Activated CD4-positive, alpha-beta T cell treated with anti-CD3 and anti-CD28 coated beads for 24 hours (primary cell): Measurements from ENCODE around the gene WDR55.
A peak's percentile ranks its signal among the peaks of the same experiment; 100 is the strongest.
"Not testable (repeated sequence)": the region's sequence is repeated elsewhere in the genome, so short reads cannot be mapped to it uniquely, and the experiment has no call there.

Source experiments
- DNase-seq, 2 donors: peaks; one replicate each; pipeline ENCODE4 v3.0.0-alpha.2; 2020; ENCODE audit warnings: low read depth in 2 of 2

Gene WDR55, protein sequence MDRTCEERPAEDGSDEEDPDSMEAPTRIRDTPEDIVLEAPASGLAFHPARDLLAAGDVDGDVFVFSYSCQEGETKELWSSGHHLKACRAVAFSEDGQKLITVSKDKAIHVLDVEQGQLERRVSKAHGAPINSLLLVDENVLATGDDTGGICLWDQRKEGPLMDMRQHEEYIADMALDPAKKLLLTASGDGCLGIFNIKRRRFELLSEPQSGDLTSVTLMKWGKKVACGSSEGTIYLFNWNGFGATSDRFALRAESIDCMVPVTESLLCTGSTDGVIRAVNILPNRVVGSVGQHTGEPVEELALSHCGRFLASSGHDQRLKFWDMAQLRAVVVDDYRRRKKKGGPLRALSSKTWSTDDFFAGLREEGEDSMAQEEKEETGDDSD

DNA sequence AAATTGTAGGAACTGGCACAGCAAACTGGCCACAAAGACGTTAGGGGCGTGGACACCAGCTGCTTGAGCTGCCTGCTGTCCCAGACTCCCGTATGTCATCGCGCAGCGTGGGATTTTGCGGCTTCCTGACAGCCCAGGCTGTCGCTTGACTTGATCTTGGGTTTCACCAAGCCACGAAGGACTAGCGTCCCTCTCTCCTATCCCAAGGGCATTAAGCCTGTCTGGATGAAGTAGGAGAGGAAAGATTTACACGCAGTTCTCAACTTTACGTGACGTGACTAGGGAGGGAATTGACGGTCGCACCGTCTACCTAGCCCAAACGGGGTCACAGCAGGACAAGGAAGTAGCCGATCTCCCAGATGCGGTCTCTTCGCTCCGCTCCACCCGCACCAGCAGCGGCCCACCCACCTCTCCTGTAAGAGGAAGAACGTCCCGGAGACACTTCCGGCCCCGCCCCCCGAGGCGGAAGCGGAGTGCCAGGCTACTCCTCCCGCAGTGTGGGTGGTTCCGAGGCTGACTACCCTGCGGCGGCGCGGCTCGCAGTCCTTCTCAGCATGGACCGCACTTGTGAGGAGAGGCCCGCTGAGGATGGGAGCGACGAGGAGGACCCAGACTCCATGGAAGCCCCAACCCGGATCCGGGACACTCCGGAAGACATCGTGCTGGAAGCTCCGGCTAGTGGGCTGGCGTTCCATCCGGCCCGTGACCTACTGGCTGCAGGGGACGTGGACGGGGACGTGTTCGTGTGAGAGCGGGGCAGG is at the start of gene WDR55:
TSS of gene WDR55 (plus strand) at position 546 of the 761 bp plus-strand sequence. CDS start at position 555, 9 bp downstream.
- peak; percentile 95 to 96 for DNase-seq

DNA sequence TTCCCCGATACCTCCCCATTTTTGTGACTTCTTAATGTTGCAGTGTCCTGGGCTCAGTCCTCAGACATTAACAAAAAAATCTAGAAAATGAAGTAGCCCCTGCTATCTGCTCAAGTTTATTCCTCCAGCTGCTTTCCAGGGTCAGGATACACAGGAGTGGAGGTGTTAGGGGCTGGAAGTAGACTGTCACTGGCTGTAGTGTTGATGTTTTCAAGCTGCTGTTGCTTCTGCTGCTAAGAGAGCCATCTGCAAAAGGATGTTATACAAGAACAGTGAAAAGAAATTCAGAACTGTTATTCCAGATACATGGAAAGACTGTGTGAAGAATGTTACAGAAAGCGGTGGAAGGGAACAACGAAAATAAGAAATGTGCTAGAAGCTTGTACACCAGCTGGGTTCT is 42.4 kb upstream of the WDR55 start:
- no peak for DNase-seq

DNA sequence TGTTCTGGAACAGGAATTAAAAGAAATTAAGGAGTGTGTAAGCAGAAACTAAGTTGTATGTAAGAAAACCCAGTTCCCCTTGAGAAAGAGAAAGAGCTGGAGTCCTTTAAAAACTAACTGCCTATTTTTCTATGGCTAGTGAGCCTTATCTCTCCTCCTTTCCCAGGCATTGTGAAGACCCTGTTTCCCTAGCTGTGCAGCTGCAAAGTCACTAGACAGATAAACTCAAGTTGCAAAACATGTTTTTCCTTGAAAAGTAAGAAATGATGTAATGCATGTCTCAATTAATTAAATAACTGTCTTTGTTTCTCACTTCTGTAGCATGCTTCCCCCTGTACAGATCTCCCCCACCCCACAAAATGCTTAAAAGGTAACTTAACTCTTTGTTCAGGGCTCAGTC is 41.6 kb upstream of the WDR55 start:
- DNase-seq = not testable (repeated sequence)

GRCh38 chr5:140624886-140625285 is 39.8 kb upstream of the WDR55 start:
- DNase-seq = not testable (repeated sequence)

DNA sequence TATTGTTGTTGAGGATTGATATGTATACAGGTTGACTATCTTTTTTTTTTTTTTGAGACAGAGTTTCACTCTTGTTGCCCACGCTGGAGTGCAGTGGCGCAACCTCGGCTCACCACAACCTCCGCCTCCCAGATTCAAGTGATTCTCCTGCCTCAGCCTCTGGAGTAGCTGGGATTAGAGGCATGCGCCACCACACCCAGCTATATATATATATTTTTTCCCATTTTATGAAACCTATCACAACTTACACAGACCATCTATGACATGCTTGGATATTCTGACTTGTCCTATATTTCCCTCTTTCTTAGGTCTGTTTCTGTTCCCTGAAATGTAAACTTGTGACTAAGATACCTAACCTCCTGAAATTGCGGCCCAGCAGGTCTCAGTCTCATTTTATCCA is 36.7 kb upstream of the WDR55 start:
- DNase-seq = no peak

DNA sequence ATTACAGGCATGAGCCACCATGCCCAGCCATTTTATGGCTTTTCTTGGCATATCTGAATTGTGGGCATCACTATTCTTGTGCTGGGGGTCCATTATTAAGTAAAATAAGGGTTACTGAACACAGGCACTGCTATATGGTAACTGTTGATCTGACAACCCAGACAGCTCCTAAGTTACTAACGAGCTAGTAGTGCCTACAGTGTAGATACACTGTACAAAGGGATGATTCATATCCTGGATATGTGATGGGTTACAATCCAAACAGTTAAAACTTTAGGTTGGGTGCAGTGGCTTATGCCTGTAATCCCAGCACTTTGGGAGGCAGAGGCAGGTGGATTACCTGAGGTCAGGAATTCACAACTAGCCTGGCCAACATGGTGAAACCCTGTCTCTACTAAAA is 36.0 kb upstream of the WDR55 start:
- DNase-seq = no peak

DNA sequence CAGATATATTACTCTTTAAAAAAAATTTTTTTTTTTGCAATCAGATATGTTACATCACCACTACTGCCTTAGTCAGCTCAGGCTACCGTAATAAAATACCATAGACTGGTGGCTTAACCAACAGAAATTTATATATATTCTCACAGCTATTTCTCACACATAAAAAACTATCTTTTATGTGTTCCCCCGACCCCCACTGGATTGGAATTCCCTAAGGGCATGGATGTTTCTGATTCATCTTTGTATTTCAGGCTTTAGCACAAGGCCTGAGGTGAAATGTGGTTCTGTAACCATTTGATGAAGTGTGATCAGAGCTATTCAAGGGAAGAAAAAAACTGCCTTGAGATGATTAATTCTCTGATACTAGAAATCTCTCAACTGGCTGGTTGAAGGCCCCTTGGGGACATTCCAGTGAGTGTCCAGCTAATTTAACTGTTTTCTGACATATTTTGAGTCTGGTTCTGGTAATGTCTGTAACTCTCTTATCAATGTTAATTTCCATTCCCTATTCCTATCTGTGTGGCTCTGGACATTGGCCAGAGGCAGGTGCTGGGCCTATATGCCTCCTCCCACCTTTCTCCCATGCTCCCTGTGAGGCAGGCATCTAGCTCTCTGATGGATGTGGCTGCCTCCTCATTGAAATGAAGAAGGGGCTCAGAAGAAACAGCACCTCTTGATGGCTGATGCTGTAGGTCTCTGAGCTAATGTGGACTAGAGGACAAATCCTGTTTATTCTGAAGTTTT is 34.2 kb upstream of the WDR55 start:
- no peak for DNase-seq

- DNase-seq = no peak
These were observed 33.7 kb upstream of the WDR55 start for GRCh38 chr5:140631036-140631417.

- DNase-seq = no peak
These were observed 32.8 kb upstream of the WDR55 start for GRCh38 chr5:140631831-140632365.

- DNase-seq = peak in 1 of 2 donors; percentile 34
These were observed 32.2 kb upstream of the WDR55 start for GRCh38 chr5:140632366-140633020.

DNA sequence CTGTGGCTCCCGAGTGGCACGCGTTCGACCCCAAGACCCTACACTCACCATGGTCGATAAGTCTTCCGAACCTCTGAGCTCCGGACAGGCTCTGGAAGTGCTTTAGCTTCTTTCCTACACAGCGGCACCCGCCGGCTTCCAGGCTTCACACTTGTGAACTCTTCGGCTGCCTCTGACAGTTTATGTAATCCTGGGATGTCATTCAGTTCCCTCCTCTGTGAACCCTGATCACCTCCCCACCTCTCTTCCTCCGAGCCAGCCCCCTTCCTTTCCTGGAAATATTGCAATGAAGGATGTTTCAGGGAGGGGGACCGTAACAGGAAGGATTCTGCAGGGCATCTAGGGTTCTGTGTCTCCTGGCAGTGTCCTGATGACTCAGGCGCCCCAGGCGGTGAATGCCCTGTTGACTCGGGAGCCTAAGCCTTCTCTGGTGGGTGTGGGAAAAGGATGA is 31.7 kb upstream of the WDR55 start, which contains the start of gene CD14:
TSS of gene CD14 (minus strand) at position 155 of the 451 bp plus-strand sequence. CDS start at position 51, 104 bp downstream.
- DNase-seq = no peak

DNA sequence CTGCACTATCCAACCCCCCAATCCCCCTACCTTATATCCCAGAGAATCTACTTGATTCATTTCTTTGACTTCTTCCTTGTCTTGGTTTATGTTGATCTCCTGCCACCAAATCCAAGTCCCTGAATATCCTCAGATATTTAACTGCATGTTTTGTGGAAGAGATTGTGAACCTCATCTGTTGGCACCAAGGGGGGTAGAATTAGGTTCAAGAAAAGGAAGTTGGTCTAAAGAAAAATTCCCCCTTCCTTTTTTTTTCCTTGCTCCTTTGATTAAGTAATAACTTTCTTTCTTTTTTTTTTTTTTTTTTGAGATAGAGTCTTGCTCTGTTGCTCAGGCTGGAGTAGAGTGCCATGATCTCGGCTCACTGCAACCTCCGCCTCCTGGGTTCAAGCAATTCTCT is 31.2 kb upstream of the WDR55 start:
- DNase-seq = no peak

DNA sequence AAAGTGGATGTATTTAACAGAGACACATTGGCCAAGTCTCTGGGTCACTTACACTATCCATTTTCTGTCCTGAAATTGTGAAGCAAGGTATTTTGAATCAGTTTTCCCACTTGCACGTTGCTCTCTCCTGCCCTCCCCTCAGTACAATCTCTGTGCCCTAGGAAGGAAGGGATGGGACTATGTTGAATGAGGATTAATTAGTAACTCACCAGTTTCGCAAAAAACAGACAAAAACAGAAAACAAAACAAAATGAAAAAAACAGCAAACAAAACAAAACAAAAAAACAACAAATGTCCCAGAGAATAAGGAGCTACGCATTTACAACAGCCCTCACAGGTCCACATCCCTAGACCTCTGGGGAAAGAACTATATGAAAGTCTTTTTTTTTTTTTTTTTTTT is 30.6 kb upstream of the WDR55 start:
- no peak for DNase-seq

GRCh38 chr5:140635291-140636257 is 29.1 kb upstream of the WDR55 start:
- DNase-seq = no peak

DNA sequence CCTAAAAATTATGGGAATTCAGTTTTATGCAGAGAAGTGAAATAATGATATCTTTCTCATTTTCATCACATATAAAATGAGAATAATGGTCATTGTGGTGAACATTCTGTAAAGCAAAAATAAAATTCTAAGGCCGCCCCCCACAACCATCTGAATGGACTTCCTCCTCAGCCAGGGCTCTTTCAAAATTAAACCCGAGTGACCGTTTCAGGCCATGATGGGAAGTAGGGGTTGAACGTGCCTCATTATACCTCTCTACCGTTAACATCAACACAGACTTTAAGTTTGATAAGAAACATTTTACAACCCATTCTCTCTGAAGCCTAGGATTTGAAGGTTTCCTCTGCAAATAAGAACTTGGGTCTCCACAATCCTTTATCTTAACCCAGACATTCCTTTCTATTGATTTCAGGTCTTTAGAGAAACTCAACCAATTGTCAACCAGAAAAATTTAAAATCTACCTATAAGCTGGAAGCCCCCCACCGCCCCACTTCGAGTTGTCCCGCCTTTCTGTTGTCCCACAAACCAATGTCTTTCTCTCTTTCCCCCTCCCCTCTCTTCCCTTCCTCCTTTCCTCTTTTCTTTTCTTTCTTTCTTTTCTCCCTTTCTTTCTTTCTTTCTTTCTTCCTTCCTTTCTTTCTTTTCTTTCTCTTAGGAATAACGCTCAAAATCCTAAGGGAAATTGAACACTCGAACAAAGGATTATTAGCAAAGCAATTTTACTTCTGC is 27.2 kb upstream of the WDR55 start:
- DNase-seq = no peak

- not testable (repeated sequence) for DNase-seq
These were observed 25.9 kb upstream of the WDR55 start for GRCh38 chr5:140638898-140639147.

DNA sequence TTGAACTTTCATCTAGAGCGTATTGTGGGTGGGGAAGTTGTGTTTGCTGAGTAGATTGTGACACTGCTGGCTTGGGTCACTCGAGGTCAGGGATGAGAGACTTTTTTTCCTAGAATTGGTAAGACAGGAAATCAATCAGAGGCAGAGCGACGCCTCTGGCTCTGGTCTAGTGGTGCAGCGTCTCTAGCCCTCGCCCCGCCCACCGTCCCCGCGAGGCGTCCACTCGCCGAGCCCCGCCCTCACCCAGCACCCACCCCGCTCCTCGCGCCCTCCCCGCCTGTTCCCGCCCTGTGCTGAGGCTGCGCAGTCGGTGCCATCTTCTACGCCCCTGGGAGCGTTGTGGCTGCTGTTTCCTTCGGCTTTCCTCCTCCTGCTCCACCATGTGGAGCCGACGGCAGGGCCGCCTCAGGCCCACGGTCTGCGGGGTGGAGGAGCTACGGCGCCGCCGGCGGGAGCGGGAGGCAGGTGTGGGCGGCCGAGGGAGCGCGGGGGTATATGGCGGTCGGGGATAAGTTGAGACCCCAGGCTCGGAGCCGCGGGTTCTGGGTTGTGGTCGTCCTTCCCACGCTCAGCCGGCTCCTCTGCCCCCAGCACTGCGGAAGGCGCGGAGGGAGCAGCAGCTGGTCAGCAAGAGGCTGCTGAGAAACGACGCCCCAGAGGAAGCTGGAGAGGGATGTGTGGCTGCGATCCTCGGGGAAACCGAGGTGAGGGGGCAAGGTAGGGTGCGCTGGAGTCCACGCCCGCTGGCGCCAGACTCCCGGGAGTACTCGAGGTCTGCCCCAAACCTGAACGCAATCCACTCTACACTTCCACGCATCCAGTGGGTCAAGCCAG is 25.3 kb upstream of the WDR55 start, which contains the start of gene TMCO6:
TSS of gene TMCO6 (plus strand) at position 304 of the 834 bp plus-strand sequence. CDS start at position 381, 77 bp downstream.
- DNase-seq = peak; percentile 96 to 98

DNA sequence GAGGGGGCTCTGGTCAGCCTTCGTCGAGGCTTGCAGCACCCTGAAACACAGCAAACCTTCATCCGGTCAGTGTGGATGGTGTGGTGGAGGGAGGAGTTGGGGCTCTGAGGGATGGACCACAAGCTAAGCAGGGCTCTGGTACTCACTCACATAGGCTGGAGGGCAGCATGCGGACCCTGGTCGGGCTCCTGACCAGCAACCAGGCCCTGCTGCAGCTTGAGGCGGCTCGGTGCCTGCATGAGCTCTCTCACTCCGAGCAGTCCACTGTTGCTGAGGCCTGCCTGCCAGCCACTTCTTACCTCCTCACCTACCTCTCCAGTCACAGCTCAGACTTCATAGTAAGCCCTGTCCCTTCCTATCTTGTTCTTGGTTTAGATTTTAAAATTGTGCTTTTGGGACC is 23.0 kb upstream of the WDR55 start:
- no peak for DNase-seq

DNA sequence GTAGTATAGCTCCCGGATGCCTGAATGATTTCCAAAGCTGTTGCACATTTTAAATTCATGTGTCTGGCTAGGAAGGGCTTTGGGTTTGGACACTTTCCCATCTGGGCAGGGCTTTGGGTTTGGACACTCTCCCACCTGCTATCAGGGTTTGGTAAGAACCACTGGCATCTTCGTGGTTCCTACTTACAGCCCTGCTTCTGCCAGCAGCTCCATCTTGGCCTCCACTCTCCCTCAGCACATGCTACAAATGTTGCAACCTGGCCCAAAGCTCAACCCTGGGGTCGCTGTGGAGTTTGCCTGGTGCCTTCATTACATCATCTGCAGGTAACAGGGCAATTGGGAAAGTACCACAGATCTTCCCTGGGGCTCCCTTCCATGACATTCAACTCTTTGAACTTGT is 22.0 kb upstream of the WDR55 start:
- DNase-seq = no peak
